Measurements from ENCODE around the gene ISG20.

DNA sequence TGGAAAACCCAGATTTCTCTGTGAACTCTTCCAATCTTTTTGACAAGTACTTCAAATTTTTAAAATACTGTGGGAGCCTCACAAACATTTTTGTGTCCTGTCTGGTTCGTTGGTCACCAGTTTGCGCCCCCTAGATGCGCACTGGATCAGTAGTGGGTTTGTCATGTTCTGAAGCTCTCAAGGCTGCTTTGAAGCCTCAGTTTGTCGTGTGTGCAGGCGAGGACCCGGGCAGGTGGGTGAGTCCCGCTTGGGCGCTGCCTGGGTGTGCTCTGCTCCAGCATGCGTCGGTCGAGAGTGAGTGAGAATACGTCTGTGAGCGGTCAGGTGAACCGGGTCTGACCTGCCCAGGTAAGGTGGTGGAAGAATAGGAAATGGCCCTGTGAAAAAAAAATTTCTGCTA lies 34.9 kb upstream of the ISG20 start:
- TF ChIP-seq EZH2phosphoT487 (IDR thresholded peaks at IDR 0.05; ENCODE audit: insufficient read depth, low read depth) (no peak), EZH2 (IDR thresholded peaks at IDR 0.05; ENCODE audit: insufficient read depth, poor library complexity, severe bottlenecking) (no peak)

Measured in GM23248 (cell line).